ENCODE measurements around the gene EHF.

DNA sequence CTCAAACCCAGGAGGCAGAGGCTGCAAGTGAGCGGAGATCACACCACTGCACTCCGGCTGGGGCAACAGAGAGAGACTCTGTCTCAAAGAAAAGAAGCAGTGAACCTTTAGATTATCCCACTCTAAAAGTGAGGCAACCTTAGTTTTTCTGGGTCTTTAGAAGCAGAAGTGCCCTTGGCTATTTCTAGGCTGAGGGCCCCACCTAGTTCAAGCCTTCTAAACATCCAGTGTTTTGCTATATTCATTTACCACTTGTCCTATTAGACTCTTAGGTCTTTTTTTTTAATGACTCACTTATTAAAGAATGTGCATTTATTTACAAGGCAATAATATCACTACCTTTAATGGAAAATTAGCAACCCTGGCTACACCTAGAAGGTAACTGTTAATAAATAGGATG lies 16.7 kb upstream of the EHF start:
- TF ChIP-seq, protein P1, sequence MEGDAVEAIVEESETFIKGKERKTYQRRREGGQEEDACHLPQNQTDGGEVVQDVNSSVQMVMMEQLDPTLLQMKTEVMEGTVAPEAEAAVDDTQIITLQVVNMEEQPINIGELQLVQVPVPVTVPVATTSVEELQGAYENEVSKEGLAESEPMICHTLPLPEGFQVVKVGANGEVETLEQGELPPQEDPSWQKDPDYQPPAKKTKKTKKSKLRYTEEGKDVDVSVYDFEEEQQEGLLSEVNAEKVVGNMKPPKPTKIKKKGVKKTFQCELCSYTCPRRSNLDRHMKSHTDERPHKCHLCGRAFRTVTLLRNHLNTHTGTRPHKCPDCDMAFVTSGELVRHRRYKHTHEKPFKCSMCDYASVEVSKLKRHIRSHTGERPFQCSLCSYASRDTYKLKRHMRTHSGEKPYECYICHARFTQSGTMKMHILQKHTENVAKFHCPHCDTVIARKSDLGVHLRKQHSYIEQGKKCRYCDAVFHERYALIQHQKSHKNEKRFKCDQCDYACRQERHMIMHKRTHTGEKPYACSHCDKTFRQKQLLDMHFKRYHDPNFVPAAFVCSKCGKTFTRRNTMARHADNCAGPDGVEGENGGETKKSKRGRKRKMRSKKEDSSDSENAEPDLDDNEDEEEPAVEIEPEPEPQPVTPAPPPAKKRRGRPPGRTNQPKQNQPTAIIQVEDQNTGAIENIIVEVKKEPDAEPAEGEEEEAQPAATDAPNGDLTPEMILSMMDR (IDR thresholded peaks at IDR 0.05) = no peak
- TF ChIP-seq POLR2AphosphoS5 (IDR thresholded peaks at IDR 0.05) = no peak

Measured in gastroesophageal sphincter (tissue), 3 donors.